GM23338 (cell line): ENCODE measurements around the gene MAGEA9B. TPM values are rescaled to one million over a fixed set of nuclear protein-coding genes. Genes with fewer than 3 reads are reported as not detected.

Source experiments
- ATAC-seq: fragments of 200-7000 bp; cut with Tn5 transposase; 3 replicates; pipeline ENCODE4 v1.9.1; 2020
- DNase-seq: peaks from one replicate; pipeline ENCODE4 v3.0.0-alpha.2; 2015; ENCODE audit warnings: low spot score
- H2AFZ ChIP-seq: fragments of 200-600 bp; sonication (generic); 2 replicates; pipeline ENCODE4 v1.8.0; 2016; ENCODE audit warnings: antibody characterized with exemption, mild to moderate bottlenecking, moderate library complexity
- H3F3A ChIP-seq: fragments of 200-600 bp; sonication (generic); replicated peaks from 2 replicates; pipeline ENCODE4 v1.8.0; 2017; ENCODE audit warnings: antibody characterized with exemption, mixed run types, low read depth
- H3K27ac ChIP-seq: fragments of 200-600 bp; sonication (generic); 2 replicates; pipeline ENCODE4 v1.6.1; 2016; ENCODE audit warnings: low read depth
- H3K27me3 ChIP-seq: fragments of 200-600 bp; sonication (generic); 2 replicates; pipeline ENCODE4 v1.8.0; 2016; ENCODE audit warnings: mild to moderate bottlenecking, mixed run types, moderate library complexity; ENCODE audit not compliant: insufficient read depth
- H3K36me3 ChIP-seq: fragments of 200-600 bp; sonication (generic); 2 replicates; pipeline ENCODE4 v1.8.0; 2016; ENCODE audit warnings: mild to moderate bottlenecking; ENCODE audit not compliant: insufficient read depth
- H3K4me1 ChIP-seq: fragments of 200-600 bp; sonication (generic); 2 replicates; pipeline ENCODE4 v1.8.0; 2016; ENCODE audit warnings: mild to moderate bottlenecking, moderate library complexity; ENCODE audit not compliant: insufficient read depth
- H3K4me2 ChIP-seq: fragments of 200-600 bp; sonication (generic); 2 replicates; pipeline ENCODE4 v1.7.1; 2017; ENCODE audit warnings: mixed run types
- H3K4me3 ChIP-seq: fragments of 200-600 bp; sonication (generic); 2 replicates; pipeline ENCODE4 v1.6.1; 2016; ENCODE audit warnings: mixed run types
- H3K79me2 ChIP-seq: fragments of 200-600 bp; sonication (generic); replicated peaks from 2 replicates; pipeline ENCODE4 v1.8.0; 2017; ENCODE audit warnings: mild to moderate bottlenecking; ENCODE audit not compliant: insufficient read depth
- H3K9me2 ChIP-seq: fragments of 200-600 bp; sonication (generic); 2 replicates; pipeline ENCODE4 v1.8.0; 2017; ENCODE audit not compliant: insufficient read depth
- H4K20me1 ChIP-seq: fragments of 200-600 bp; sonication (generic); replicated peaks from 2 replicates; pipeline ENCODE4 v1.8.0; 2017; ENCODE audit warnings: mild to moderate bottlenecking; ENCODE audit not compliant: insufficient read depth
- H3K27ac Mint-ChIP-seq: 2 replicates; pipeline ENCODE4 v1.8.0; 2020; ENCODE audit warnings: inconsistent platforms, mild to moderate bottlenecking, moderate library complexity, mixed read lengths
- H3K27me3 Mint-ChIP-seq: 3 replicates; pipeline ENCODE4 v1.8.0; 2022; ENCODE audit warnings: low read depth, mild to moderate bottlenecking, moderate library complexity, mixed read lengths, inconsistent platforms; ENCODE audit not compliant: insufficient read depth, poor library complexity
- H3K36me3 Mint-ChIP-seq: 3 replicates; pipeline ENCODE4 v1.8.0; 2021; ENCODE audit warnings: low read depth, mild to moderate bottlenecking, inconsistent platforms, moderate library complexity, mixed read lengths
- H3K4me1 Mint-ChIP-seq: 3 replicates; pipeline ENCODE4 v1.8.0; 2020; ENCODE audit warnings: mild to moderate bottlenecking, inconsistent platforms, mixed read lengths
- H3K4me3 Mint-ChIP-seq: 3 replicates; pipeline ENCODE4 v1.8.0; 2021; ENCODE audit warnings: moderate library complexity, mild to moderate bottlenecking, inconsistent platforms, mixed read lengths
- H3K9me3 Mint-ChIP-seq: 3 replicates; pipeline ENCODE4 v1.8.0; 2020; ENCODE audit warnings: moderate library complexity, mild to moderate bottlenecking, inconsistent platforms, mixed read lengths
- EZH2 ChIP-seq: fragments of 200-600 bp; sonication (generic); IDR thresholded peaks from one replicate; pipeline ENCODE4 v1.8.0; 2017; ENCODE audit warnings: antibody characterized with exemption, mild to moderate bottlenecking, low read depth; ENCODE audit not compliant: unreplicated experiment
- EZH2phosphoT487 ChIP-seq: fragments of 200-600 bp; sonication (generic); IDR thresholded peaks from one replicate; pipeline ENCODE4 v1.8.1; 2018; ENCODE audit warnings: antibody characterized with exemption; ENCODE audit not compliant: unreplicated experiment
- JUNB ChIP-seq: IDR thresholded peaks from one replicate; pipeline ENCODE4 v1.6.1; 2016; ENCODE audit warnings: antibody characterized with exemption; ENCODE audit not compliant: unreplicated experiment
- NANOG ChIP-seq: IDR thresholded peaks from 2 replicates; pipeline ENCODE4 v1.6.1; 2016; ENCODE audit warnings: antibody characterized with exemption, borderline replicate concordance
- STAT1 ChIP-seq: IDR thresholded peaks from one replicate; pipeline ENCODE4 v1.6.1; 2016; ENCODE audit warnings: antibody characterized with exemption; ENCODE audit not compliant: unreplicated experiment
- ZNF114 ChIP-seq: fragments of 250-450 bp; sonication (Bioruptor Pico); IDR thresholded peaks from 2 replicates; pipeline ENCODE4 v1.5.0; 2020; ENCODE audit warnings: mild to moderate bottlenecking, moderate library complexity
- ZNF331 ChIP-seq: fragments of 250-450 bp; sonication (Bioruptor Pico); IDR thresholded peaks from 2 replicates; pipeline ENCODE4 v1.5.0; 2020; ENCODE audit warnings: low read depth, mild to moderate bottlenecking, moderate library complexity
- polyA plus RNA-seq: library from polyadenylated mRNA; unstranded; fragments of >200 nt; fragmentation: Nextera tagmentation; extraction: Ambion mirVana; gene quantifications from 2 replicates; pipeline ENCODE4 v1.2.1, GENCODE V29; 2016
- total RNA-seq: library from RNA; depleted of rRNA; stranded (reverse); fragments of >200 nt; shearing (Covaris generic); gene quantifications from 2 replicates; pipeline ENCODE4 v1.2.3, GENCODE V29; 2014
- TF ChIP-seq, protein P1 (sequence below): IDR thresholded peaks from one replicate; pipeline ENCODE4 v1.6.1; 2018; ENCODE audit warnings: antibody characterized with exemption; ENCODE audit not compliant: unreplicated experiment
- TF ChIP-seq, protein P2 (sequence below): fragments of 250-450 bp; sonication (Bioruptor Pico); IDR thresholded peaks from 2 replicates; pipeline ENCODE4 v1.5.0; 2020; ENCODE audit warnings: mild to moderate bottlenecking, moderate library complexity
- TF ChIP-seq, protein P3 (sequence below): IDR thresholded peaks from 2 replicates; pipeline ENCODE4 v1.6.1; 2016; ENCODE audit warnings: antibody characterized with exemption
- TF ChIP-seq, protein P4 (sequence below), 2 experiments: fragments of 200-600 bp in 1 of 2; sonication (generic) in 1 of 2; conservative IDR thresholded peaks; 2 replicates each; pipeline versions ENCODE4 v1.5.1 to v1.6.1; 2016 to 2017; ENCODE audit warnings: antibody characterized with exemption in 2 of 2, low read depth in 2 of 2, mild to moderate bottlenecking in 2 of 2, moderate library complexity in 1 of 2

The MAGEA9B gene
- total and polyA plus RNA-seq, 2 experiments from 2014 or later, result 0.52 TPM; not detected in 1

DNA sequence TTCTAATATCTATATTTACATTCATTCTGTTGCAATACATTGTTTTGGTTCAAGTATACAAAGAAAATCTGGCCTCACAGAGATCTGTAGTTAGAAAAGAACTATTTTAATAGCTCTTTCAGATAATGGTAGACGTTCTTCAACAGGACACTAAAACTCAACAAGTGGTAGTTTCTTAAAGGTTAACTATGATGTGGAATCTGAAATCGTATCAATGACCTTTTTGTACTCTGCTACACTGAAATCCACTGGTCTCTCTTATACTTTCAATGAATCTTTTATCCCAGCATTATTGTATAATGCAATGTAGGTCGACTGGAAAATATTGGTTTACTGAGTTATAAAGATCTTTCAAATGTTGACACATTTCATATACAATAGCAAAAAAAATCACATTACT lies 31.6 kb upstream of the MAGEA9B start:
- no peaks in the 10 kb centered on the region for H3F3A ChIP-seq
- Mint-ChIP-seq H3K4me3 (no peak overlapping the region), H3K36me3 (no peaks in the 10 kb centered on the region), H3K27me3 (no peaks in the 10 kb centered on the region), H3K4me1 (peaks cover 7% of the 10 kb centered on the region; the same call in 2 of the 3 replicates), H3K27ac (no peak overlapping the region), H3K9me3 (no peaks in the 10 kb centered on the region)
- no peaks in the 10 kb centered on the region for H4K20me1 ChIP-seq
- no peaks in the 10 kb centered on the region for H3K27me3 ChIP-seq
- H3K4me3 ChIP-seq, result no peak overlapping the region
- peaks cover 75% of the 10 kb centered on the region for H3K79me2 ChIP-seq
- no peak for ATAC-seq
- H3K9me2 ChIP-seq, result no peaks in the 10 kb centered on the region
- H3K27ac ChIP-seq, result no peak overlapping the region
- no peak overlapping the region for H3K4me2 ChIP-seq
- H3K36me3 ChIP-seq, result no peaks in the 10 kb centered on the region
- H3K4me1 ChIP-seq, result no peaks in the 10 kb centered on the region; the same call in 1 of the 2 replicates
- no peak for DNase-seq
- H2AFZ ChIP-seq, result no peak overlapping the region
- TF ChIP-seq, protein P1, sequence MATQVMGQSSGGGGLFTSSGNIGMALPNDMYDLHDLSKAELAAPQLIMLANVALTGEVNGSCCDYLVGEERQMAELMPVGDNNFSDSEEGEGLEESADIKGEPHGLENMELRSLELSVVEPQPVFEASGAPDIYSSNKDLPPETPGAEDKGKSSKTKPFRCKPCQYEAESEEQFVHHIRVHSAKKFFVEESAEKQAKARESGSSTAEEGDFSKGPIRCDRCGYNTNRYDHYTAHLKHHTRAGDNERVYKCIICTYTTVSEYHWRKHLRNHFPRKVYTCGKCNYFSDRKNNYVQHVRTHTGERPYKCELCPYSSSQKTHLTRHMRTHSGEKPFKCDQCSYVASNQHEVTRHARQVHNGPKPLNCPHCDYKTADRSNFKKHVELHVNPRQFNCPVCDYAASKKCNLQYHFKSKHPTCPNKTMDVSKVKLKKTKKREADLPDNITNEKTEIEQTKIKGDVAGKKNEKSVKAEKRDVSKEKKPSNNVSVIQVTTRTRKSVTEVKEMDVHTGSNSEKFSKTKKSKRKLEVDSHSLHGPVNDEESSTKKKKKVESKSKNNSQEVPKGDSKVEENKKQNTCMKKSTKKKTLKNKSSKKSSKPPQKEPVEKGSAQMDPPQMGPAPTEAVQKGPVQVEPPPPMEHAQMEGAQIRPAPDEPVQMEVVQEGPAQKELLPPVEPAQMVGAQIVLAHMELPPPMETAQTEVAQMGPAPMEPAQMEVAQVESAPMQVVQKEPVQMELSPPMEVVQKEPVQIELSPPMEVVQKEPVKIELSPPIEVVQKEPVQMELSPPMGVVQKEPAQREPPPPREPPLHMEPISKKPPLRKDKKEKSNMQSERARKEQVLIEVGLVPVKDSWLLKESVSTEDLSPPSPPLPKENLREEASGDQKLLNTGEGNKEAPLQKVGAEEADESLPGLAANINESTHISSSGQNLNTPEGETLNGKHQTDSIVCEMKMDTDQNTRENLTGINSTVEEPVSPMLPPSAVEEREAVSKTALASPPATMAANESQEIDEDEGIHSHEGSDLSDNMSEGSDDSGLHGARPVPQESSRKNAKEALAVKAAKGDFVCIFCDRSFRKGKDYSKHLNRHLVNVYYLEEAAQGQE, result no peak
- TF ChIP-seq STAT1 (no peak), ZNF114 (no peak), ZNF331 (no peak), JUNB (no peak), EZH2 (no peak), NANOG (no peak), EZH2phosphoT487 (no peak)
- TF ChIP-seq, protein P2, sequence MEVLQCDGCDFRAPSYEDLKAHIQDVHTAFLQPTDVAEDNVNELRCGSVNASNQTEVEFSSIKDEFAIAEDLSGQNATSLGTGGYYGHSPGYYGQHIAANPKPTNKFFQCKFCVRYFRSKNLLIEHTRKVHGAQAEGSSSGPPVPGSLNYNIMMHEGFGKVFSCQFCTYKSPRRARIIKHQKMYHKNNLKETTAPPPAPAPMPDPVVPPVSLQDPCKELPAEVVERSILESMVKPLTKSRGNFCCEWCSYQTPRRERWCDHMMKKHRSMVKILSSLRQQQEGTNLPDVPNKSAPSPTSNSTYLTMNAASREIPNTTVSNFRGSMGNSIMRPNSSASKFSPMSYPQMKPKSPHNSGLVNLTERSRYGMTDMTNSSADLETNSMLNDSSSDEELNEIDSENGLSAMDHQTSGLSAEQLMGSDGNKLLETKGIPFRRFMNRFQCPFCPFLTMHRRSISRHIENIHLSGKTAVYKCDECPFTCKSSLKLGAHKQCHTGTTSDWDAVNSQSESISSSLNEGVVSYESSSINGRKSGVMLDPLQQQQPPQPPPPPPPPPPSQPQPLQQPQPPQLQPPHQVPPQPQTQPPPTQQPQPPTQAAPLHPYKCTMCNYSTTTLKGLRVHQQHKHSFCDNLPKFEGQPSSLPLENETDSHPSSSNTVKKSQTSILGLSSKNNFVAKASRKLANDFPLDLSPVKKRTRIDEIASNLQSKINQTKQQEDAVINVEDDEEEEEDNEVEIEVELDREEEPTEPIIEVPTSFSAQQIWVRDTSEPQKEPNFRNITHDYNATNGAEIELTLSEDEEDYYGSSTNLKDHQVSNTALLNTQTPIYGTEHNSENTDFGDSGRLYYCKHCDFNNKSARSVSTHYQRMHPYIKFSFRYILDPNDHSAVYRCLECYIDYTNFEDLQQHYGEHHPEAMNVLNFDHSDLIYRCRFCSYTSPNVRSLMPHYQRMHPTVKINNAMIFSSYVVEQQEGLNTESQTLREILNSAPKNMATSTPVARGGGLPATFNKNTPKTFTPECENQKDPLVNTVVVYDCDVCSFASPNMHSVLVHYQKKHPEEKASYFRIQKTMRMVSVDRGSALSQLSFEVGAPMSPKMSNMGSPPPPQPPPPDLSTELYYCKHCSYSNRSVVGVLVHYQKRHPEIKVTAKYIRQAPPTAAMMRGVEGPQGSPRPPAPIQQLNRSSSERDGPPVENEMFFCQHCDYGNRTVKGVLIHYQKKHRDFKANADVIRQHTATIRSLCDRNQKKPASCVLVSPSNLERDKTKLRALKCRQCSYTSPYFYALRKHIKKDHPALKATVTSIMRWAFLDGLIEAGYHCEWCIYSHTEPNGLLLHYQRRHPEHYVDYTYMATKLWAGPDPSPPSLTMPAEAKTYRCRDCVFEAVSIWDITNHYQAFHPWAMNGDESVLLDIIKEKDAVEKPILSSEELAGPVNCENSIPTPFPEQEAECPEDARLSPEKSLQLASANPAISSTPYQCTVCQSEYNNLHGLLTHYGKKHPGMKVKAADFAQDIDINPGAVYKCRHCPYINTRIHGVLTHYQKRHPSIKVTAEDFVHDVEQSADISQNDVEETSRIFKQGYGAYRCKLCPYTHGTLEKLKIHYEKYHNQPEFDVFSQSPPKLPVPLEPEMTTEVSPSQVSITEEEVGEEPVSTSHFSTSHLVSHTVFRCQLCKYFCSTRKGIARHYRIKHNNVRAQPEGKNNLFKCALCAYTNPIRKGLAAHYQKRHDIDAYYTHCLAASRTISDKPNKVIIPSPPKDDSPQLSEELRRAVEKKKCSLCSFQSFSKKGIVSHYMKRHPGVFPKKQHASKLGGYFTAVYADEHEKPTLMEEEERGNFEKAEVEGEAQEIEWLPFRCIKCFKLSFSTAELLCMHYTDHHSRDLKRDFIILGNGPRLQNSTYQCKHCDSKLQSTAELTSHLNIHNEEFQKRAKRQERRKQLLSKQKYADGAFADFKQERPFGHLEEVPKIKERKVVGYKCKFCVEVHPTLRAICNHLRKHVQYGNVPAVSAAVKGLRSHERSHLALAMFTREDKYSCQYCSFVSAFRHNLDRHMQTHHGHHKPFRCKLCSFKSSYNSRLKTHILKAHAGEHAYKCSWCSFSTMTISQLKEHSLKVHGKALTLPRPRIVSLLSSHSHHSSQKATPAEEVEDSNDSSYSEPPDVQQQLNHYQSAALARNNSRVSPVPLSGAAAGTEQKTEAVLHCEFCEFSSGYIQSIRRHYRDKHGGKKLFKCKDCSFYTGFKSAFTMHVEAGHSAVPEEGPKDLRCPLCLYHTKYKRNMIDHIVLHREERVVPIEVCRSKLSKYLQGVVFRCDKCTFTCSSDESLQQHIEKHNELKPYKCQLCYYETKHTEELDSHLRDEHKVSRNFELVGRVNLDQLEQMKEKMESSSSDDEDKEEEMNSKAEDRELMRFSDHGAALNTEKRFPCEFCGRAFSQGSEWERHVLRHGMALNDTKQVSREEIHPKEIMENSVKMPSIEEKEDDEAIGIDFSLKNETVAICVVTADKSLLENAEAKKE, result no peak
- TF ChIP-seq, protein P3, sequence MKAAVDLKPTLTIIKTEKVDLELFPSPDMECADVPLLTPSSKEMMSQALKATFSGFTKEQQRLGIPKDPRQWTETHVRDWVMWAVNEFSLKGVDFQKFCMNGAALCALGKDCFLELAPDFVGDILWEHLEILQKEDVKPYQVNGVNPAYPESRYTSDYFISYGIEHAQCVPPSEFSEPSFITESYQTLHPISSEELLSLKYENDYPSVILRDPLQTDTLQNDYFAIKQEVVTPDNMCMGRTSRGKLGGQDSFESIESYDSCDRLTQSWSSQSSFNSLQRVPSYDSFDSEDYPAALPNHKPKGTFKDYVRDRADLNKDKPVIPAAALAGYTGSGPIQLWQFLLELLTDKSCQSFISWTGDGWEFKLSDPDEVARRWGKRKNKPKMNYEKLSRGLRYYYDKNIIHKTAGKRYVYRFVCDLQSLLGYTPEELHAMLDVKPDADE, result no peak
- TF ChIP-seq, protein P4, sequence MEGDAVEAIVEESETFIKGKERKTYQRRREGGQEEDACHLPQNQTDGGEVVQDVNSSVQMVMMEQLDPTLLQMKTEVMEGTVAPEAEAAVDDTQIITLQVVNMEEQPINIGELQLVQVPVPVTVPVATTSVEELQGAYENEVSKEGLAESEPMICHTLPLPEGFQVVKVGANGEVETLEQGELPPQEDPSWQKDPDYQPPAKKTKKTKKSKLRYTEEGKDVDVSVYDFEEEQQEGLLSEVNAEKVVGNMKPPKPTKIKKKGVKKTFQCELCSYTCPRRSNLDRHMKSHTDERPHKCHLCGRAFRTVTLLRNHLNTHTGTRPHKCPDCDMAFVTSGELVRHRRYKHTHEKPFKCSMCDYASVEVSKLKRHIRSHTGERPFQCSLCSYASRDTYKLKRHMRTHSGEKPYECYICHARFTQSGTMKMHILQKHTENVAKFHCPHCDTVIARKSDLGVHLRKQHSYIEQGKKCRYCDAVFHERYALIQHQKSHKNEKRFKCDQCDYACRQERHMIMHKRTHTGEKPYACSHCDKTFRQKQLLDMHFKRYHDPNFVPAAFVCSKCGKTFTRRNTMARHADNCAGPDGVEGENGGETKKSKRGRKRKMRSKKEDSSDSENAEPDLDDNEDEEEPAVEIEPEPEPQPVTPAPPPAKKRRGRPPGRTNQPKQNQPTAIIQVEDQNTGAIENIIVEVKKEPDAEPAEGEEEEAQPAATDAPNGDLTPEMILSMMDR (conservative IDR thresholded peaks at IDR 0.05; ENCODE audit: low read depth in 2 of 2), result no peak
